ENCODE results near the gene DDIT3. TPM values are rescaled to one million over a fixed set of nuclear protein-coding genes. Genes with fewer than 3 reads are reported as not detected.
A peak's percentile ranks its signal among the peaks of the same experiment; 100 is the strongest.

Gene DDIT3
- total RNA-seq, 1 experiment from 2014 or later: 61.9 TPM

DNA sequence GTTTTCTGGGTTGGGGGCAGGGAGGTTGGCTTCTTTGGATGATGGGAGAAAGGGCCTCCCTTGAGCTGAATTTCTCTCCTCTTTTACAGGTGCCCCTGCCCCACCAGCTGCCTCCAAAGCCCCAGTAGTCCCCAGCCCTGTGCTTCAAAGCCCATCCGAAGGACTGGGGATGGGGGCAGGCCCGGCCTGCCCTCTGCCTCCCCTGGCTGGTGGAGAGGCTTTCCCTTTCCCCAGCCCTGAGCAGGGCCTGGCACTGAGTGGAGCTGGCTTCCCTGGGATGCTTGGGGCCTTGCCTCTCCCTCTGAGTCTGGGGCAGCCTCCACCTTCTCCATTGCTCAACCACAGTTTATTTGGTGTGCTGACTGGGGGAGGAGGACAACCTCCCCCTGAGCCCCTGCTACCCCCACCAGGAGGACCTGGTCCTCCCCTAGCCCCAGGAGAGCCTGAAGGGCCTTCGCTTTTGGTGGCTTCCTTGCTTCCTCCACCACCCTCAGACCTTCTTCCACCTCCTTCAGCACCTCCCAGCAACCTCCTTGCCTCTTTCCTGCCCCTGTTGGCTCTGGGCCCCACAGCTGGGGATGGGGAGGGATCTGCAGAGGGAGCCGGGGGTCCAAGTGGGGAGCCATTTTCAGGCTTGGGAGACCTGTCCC is 6.3 kb upstream of the DDIT3 start:
- Histone ChIP-seq H3K4me1 (ENCODE audit: insufficient read depth, low read length, poor library complexity, severe bottlenecking) (peaks cover 25% of the 10 kb centered on the region), H3K36me3 (ENCODE audit: insufficient read depth, low read length, poor library complexity, severe bottlenecking) (peaks cover 71% of the 10 kb centered on the region), H3K27ac (ENCODE audit: low read depth, low read length, poor library complexity, severe bottlenecking) (no peak overlapping the region), H3K9me3 (ENCODE audit: low read depth, low read length, poor library complexity, severe bottlenecking) (no peaks in the 10 kb centered on the region), H3K4me3 (ENCODE audit: low read depth, low read length, poor library complexity, severe bottlenecking) (no peak overlapping the region), H3K27me3 (replicated peaks; ENCODE audit: insufficient read depth, low read depth, low read length, poor library complexity) (no peaks in the 10 kb centered on the region)
- BruUV-seq (replicated peaks): TSS peak; percentile 3
- TF ChIP-seq, protein P1, sequence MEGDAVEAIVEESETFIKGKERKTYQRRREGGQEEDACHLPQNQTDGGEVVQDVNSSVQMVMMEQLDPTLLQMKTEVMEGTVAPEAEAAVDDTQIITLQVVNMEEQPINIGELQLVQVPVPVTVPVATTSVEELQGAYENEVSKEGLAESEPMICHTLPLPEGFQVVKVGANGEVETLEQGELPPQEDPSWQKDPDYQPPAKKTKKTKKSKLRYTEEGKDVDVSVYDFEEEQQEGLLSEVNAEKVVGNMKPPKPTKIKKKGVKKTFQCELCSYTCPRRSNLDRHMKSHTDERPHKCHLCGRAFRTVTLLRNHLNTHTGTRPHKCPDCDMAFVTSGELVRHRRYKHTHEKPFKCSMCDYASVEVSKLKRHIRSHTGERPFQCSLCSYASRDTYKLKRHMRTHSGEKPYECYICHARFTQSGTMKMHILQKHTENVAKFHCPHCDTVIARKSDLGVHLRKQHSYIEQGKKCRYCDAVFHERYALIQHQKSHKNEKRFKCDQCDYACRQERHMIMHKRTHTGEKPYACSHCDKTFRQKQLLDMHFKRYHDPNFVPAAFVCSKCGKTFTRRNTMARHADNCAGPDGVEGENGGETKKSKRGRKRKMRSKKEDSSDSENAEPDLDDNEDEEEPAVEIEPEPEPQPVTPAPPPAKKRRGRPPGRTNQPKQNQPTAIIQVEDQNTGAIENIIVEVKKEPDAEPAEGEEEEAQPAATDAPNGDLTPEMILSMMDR (conservative IDR thresholded peaks at IDR 0.05; ENCODE audit: low read depth, low read length): no peak
- TF ChIP-seq EZH2 (IDR thresholded peaks at IDR 0.05; ENCODE audit: borderline replicate concordance, low read depth, low read length, poor library complexity, severe bottlenecking): no peak
- POLR2A ChIA-PET (ENCODE audit: low non-redundant PET): no interaction called here
- CTCF ChIA-PET: no interaction called here
- DNase-seq (ENCODE audit: low spot score): no peak
- intact Hi-C loops (cut with micrococcal nuclease; ENCODE audit: unreplicated experiment): no loop called here

DNA sequence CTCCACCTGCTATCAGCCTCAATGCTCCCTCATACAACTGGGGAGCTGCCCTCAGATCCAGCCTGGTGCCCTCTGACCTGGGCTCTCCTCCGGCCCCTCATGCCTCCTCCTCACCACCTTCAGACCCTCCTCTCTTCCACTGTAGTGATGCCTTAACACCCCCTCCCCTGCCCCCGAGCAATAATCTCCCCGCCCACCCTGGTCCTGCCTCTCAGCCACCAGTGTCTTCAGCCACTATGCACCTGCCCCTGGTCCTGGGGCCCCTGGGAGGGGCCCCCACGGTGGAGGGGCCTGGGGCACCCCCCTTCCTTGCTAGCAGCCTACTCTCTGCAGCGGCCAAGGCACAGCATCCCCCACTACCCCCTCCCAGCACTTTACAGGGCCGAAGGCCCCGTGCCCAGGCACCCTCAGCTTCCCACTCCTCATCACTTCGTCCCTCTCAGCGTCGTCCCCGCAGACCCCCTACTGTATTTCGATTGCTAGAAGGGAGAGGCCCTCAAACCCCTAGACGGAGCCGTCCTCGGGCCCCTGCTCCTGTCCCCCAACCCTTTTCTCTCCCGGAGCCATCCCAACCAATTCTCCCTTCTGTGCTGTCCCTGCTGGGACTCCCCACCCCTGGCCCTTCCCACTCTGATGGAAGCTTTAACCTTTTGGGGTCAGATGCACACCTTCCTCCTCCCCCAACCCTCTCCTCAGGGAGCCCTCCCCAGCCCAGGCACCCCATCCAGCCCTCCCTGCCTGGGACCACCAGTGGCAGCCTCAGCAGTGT is 5.5 kb upstream of the DDIT3 start:
- POLR2A ChIA-PET (ENCODE audit: low non-redundant PET): no interaction called here

DNA sequence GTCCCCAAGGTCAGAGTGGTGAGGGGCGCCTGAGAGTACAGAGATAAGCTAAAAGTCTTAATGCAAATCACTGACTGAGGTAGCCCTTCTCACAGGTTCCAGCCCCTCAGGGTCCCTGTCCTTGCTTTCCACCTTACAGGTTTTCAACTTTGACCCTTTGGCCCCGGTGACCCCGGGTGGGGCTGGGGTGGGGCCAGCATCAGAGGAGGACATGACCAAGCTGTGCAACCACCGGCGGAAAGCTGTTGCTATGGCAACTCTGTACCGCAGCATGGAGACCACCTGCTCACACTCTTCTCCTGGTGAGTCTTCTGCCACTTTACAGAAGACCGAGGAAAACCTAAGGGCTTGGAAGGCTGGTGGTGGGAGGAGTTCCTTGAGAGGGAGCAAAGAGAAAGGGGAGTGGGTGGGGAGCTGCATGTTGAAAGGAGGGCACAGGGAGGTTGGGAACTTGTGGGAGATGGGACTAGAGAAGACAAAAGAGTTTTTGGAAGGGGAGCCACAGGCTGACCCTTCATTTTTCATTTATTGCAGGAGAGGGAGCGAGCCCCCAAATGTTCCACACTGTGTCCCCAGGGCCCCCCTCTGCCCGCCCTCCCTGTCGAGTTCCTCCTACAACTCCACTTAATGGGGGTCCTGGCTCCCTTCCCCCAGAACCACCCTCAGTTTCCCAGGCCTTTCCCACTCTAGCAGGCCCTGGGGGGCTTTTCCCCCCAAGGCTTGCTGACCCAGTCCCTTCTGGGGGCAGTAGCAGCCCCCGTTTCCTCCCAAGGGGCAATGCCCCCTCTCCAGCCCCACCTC is 4.7 kb upstream of the DDIT3 start:
- H3K4me3 ChIP-seq (ENCODE audit: low read depth, low read length, poor library complexity, severe bottlenecking): peak overlapping the region; percentile 75
- no peaks in the 10 kb centered on the region for H3K27me3 ChIP-seq (replicated peaks; ENCODE audit: insufficient read depth, low read depth, low read length, poor library complexity)
- DNase-seq (ENCODE audit: low spot score): no peak
- ChIA-PET POLR2A (ENCODE audit: low non-redundant PET) (interaction anchor here (0.6 kb wide), 1 partner anchor 319 kb away, joined by 3 read pairs; no protein-coding TSS in a partner anchor), CTCF (no interaction called here)
- peaks cover 33% of the 10 kb centered on the region for H3K4me1 ChIP-seq (ENCODE audit: insufficient read depth, low read length, poor library complexity, severe bottlenecking)
- H3K27ac ChIP-seq (ENCODE audit: low read depth, low read length, poor library complexity, severe bottlenecking): peak overlapping the region; percentile 85
- intact Hi-C loops (cut with micrococcal nuclease; ENCODE audit: unreplicated experiment): no loop called here
- peaks cover 57% of the 10 kb centered on the region for H3K36me3 ChIP-seq (ENCODE audit: insufficient read depth, low read length, poor library complexity, severe bottlenecking)
- BruUV-seq (replicated peaks): no TSS peak
- no peaks in the 10 kb centered on the region for H3K9me3 ChIP-seq (ENCODE audit: low read depth, low read length, poor library complexity, severe bottlenecking)
- TF ChIP-seq EZH2 (IDR thresholded peaks at IDR 0.05; ENCODE audit: borderline replicate concordance, low read depth, low read length, poor library complexity, severe bottlenecking): no peak
- TF ChIP-seq, protein P1 (conservative IDR thresholded peaks at IDR 0.05; ENCODE audit: low read depth, low read length): no peak

More for the DNA sequence above, 5.5 kb upstream of the DDIT3 start:
- Histone ChIP-seq H3K9me3 (ENCODE audit: low read depth, low read length, poor library complexity, severe bottlenecking) (no peaks in the 10 kb centered on the region), H3K27ac (ENCODE audit: low read depth, low read length, poor library complexity, severe bottlenecking) (peak overlapping the region; percentile 85), H3K4me3 (ENCODE audit: low read depth, low read length, poor library complexity, severe bottlenecking) (no peak overlapping the region), H3K27me3 (replicated peaks; ENCODE audit: insufficient read depth, low read depth, low read length, poor library complexity) (no peaks in the 10 kb centered on the region), H3K4me1 (ENCODE audit: insufficient read depth, low read length, poor library complexity, severe bottlenecking) (peaks cover 33% of the 10 kb centered on the region), H3K36me3 (ENCODE audit: insufficient read depth, low read length, poor library complexity, severe bottlenecking) (peaks cover 63% of the 10 kb centered on the region)
- BruUV-seq (replicated peaks): no TSS peak
- CTCF ChIA-PET: no interaction called here
- TF ChIP-seq EZH2 (IDR thresholded peaks at IDR 0.05; ENCODE audit: borderline replicate concordance, low read depth, low read length, poor library complexity, severe bottlenecking): no peak
- TF ChIP-seq, protein P1 (conservative IDR thresholded peaks at IDR 0.05; ENCODE audit: low read depth, low read length): no peak
- no peak for DNase-seq (ENCODE audit: low spot score)
- intact Hi-C loops (cut with micrococcal nuclease; ENCODE audit: unreplicated experiment): no loop called here
